ENCODE measurements around the gene PLPP1. TPM values are rescaled to one million over a fixed set of nuclear protein-coding genes. Genes with fewer than 3 reads are reported as not detected.

PLPP1 gene
- total RNA-seq, result 100 to 1,000 TPM in 2 of 3 donors, 10 to 100 TPM in 1; 88.8 to 132 (median 122) TPM
- long read RNA-seq, donor 1, transcript PLPP1-202 (6 exons, 1,597 nt), result major isoform, 230 of 264 reads
- long read RNA-seq, donor 1, transcript PLPP1-201 (6 exons, 1,550 nt), result minor isoform, 12 of 264 reads
- long read RNA-seq, donor 1, partial matches to known transcripts, result 7 of 264 reads
- long read RNA-seq, donor 1, other reads (novel, unspliced or antisense), result 15 of 264 reads
- long read RNA-seq, donor 2, transcript PLPP1-202 (6 exons, 1,597 nt), result major isoform, 158 of 184 reads
- long read RNA-seq, donor 2, transcript PLPP1-201 (6 exons, 1,550 nt), result minor isoform, 15 of 184 reads
- long read RNA-seq, donor 2, partial matches to known transcripts, result 0 of 184 reads
- long read RNA-seq, donor 2, other reads (novel, unspliced or antisense), result 11 of 184 reads

DNA sequence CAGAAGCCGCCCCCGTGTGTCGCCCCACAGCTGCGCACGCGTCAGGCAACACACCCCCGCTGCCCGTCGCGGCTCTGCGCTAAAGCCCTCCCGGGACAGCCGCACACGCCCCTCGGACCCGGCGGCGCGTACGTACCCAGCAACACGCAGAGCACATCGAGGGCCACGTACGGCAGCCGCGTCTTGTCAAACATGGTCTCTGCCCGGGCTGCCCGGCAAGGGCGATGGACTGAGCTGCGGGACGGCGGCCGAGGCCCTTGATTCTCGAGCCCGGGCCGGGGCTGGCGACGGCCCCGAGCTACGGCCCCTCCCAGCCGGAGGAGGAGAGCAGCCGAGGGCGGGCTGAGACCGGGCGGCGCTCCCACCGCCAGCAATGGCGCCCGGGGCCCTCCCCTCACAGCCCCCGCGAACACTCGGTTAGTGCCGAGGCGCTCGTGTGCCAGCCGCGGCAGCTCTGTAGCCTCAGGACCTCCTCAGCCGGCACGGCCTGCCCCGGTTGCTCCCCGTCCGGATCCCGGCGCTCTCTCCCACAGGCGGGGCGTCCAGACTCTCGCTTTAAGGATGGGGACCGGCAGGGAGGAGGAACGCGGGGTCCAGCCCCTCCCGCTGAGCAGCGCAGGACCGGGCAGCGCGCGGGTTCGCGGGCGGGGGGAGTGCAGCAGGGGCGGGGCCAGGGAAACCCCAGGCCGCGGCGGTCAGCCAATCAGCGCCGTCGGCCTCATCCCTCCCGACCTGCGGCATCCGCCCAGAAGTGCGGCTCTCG is at the start of gene PLPP1:
Gene PLPP1, minus strand, starts transcription at position 529 of the 763 bp plus-strand sequence. Its CDS starts 335 bp downstream, at position 194.
- Histone ChIP-seq H3K9me3 (no peaks in the 10 kb centered on the region), H3K4me1 (ENCODE audit: low read depth) (peaks cover 13% of the 10 kb centered on the region), H3K36me3 (ENCODE audit: low read depth) (no peaks in the 10 kb centered on the region), H3K4me3 (peak within 1 kb of the TSS; percentile 81)
- TF ChIP-seq, protein P1, sequence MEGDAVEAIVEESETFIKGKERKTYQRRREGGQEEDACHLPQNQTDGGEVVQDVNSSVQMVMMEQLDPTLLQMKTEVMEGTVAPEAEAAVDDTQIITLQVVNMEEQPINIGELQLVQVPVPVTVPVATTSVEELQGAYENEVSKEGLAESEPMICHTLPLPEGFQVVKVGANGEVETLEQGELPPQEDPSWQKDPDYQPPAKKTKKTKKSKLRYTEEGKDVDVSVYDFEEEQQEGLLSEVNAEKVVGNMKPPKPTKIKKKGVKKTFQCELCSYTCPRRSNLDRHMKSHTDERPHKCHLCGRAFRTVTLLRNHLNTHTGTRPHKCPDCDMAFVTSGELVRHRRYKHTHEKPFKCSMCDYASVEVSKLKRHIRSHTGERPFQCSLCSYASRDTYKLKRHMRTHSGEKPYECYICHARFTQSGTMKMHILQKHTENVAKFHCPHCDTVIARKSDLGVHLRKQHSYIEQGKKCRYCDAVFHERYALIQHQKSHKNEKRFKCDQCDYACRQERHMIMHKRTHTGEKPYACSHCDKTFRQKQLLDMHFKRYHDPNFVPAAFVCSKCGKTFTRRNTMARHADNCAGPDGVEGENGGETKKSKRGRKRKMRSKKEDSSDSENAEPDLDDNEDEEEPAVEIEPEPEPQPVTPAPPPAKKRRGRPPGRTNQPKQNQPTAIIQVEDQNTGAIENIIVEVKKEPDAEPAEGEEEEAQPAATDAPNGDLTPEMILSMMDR (IDR thresholded peaks at IDR 0.05), result no peak
- peak; percentile 94 for ATAC-seq
- peak; percentile 90 to 95 (median 94) for DNase-seq
- intact Hi-C loops (cut with DNase I, micrococcal nuclease), result loop anchor here (10.0 kb wide), 2 partner anchors 70 to 100 kb away; no protein-coding TSS in a partner anchor

DNA sequence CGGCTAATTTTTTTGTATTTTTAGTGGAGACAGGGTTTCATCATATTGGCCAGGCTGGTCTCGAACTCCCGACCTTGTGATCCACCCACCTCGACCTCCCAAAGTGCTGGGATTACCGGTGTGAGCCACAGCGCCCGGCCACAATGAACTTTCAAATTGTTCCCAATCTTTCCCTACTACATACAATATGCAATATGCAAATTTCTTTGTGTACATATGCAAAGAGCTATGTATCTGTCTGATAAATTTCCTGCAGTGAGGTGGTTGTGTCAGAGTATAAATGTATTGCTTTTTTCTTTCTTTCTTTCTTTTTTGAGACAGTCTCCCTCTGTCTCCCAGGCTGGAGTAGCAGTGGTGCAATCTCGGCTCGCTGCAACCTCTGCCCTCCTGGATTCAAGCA is 48.8 kb upstream of the PLPP1 start:
- TF ChIP-seq, protein P1 (IDR thresholded peaks at IDR 0.05), result no peak
- ATAC-seq (no peak), DNase-seq (no peak)
- Histone ChIP-seq H3K4me3 (no peak overlapping the region), H3K4me1 (ENCODE audit: low read depth) (no peaks in the 10 kb centered on the region), H3K36me3 (ENCODE audit: low read depth) (no peaks in the 10 kb centered on the region), H3K9me3 (no peaks in the 10 kb centered on the region)
- intact Hi-C loops (cut with DNase I, micrococcal nuclease), result no loop called here

DNA sequence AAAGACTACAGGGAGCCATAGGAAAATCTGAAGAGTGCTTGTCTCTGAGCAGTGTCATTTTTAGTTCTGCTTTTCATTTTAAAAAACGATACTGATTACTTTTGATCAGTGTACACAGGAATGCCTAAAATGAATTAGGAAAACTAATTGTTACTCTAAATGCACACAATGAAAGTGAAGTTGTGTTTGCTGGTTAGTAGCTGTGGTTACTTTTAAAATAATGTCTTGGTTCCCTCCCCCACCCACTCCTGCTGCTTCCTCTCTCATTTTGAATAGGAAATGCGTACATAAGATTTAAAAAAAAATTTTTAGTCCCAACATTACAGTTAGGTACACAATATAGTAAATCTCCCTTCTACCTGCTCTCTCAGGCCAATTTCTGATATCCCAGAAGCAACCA is 47.5 kb upstream of the PLPP1 start:
- TF ChIP-seq, protein P1 (IDR thresholded peaks at IDR 0.05), result no peak
- Histone ChIP-seq H3K4me3 (no peak overlapping the region), H3K36me3 (ENCODE audit: low read depth) (no peaks in the 10 kb centered on the region), H3K9me3 (no peaks in the 10 kb centered on the region), H3K4me1 (ENCODE audit: low read depth) (no peaks in the 10 kb centered on the region)
- DNase-seq, result no peak
- intact Hi-C loops (cut with DNase I, micrococcal nuclease), result no loop called here
- ATAC-seq, result no peak

DNA sequence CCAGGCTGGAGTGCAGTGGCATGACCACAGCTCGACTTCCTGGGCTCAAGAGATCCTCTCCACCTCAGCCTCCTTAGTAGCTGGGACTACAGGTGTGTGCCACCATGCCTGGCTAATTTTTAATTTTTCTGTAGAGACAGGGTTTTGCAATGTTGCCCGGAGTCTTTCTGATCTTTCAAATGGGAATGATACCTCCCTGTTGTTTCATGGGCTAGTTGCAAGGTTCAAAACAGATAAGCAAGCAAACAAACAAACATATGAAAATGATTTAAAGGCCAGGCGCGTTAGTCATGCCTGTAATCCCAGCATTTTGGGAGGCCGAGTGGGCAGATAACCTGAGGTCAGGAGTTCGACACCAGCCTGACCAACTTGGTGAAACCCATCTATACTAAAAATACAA is 45.3 kb upstream of the PLPP1 start:
- Histone ChIP-seq H3K36me3 (ENCODE audit: low read depth) (no peaks in the 10 kb centered on the region), H3K4me3 (no peak overlapping the region), H3K9me3 (no peaks in the 10 kb centered on the region), H3K4me1 (ENCODE audit: low read depth) (no peaks in the 10 kb centered on the region)
- DNase-seq (no peak), ATAC-seq (no peak)
- intact Hi-C loops (cut with DNase I, micrococcal nuclease), result no loop called here
- TF ChIP-seq, protein P1 (IDR thresholded peaks at IDR 0.05), result no peak

DNA sequence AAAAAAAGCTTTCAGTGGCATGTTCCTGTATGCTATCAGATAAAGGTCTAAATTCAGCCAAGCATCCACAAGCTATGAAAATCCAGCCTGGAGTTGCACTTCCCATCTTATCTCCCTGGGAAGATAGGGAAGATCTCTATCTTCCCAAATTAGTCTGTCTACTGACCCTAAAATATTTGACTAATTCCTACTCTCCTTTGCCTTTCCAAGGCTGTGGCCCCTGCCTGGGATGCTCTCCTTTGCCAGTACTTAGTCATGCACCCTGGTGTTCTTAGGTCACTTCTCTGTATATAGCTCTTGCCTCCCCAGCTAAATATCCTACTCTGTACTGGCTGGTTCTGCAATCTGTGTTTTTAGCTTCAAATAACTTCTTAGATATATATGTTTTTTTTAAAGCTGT is 44.0 kb upstream of the PLPP1 start:
- Histone ChIP-seq H3K36me3 (ENCODE audit: low read depth) (no peaks in the 10 kb centered on the region), H3K9me3 (no peaks in the 10 kb centered on the region), H3K4me3 (no peak overlapping the region), H3K4me1 (ENCODE audit: low read depth) (no peaks in the 10 kb centered on the region)
- DNase-seq, result no peak
- ATAC-seq, result no peak
- TF ChIP-seq, protein P1 (IDR thresholded peaks at IDR 0.05), result no peak
- intact Hi-C loops (cut with DNase I, micrococcal nuclease), result no loop called here

Data from mucosa of descending colon (tissue), 3 donors.